Left renal cortex interstitium (tissue), 4 donors: Measurements from ENCODE around the gene S1PR4. TPM values are rescaled to one million over a fixed set of nuclear protein-coding genes. Genes with fewer than 3 reads are reported as not detected.
"Not testable (repeated sequence)": the region's sequence is repeated elsewhere in the genome, so short reads cannot be mapped to it uniquely, and the experiment has no call there.

Experiments used
- DNase-seq, 4 donors: peaks; one replicate each; pipeline ENCODE4 v3.0.0-alpha.2; 2013; ENCODE audit warnings: low read depth in 4 of 4, low spot score in 2 of 4, missing footprints in 1 of 4
- polyA plus RNA-seq, 4 donors: library from polyadenylated mRNA; unstranded; fragments of 120-200 nt; gene quantifications; one replicate each; pipeline ENCODE4 v1.2.1, GENCODE V29; 2013; ENCODE audit not compliant: insufficient read length in 4 of 4

The S1PR4 gene
- polyA plus RNA-seq, 4 donors: 0.25 to 0.44 (median 0.38) TPM

DNA sequence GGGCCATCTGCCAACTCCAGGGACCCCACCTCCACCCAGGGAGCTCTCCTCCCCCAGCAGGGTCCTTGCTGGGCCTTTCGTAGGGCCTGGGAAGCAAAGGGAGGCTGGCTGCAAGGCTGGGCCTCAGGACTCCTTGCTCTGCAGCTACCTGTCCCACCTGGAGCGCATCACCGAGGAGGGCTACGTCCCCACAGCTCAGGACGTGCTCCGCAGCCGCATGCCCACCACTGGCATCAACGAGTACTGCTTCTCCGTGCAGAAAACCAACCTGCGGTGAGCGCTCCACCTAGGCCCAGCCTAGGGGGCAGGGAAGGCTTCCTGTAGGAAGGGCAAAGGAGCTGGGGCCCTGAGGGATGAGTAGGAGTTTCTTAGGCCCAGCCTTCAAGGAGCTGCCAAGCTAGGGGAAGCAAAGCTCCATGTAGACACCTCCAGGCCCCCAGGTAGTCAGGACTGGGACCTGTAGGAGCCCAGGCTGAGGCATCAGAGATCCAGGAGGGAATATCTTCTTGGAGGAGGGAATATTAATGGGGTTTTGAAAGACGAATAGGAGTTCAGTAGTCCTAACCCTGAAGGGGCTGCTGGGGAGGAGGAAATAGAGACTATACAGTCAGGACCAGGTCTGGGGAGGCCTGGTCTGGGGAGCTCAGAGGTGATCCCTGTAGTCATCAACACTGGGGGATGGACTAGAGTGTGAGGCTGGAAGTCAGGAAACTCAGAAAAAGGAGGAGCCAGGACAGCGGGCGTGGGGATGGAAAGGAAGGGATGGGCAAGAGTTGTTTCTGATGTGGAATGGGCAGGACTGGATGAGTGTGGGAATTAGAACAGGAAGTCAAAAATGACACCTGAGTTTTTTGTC is 26.8 kb upstream of the S1PR4 start:
- DNase-seq: no peak

GRCh38 chr19:3152419-3152780 is 26.2 kb upstream of the S1PR4 start:
- DNase-seq: no peak

DNA sequence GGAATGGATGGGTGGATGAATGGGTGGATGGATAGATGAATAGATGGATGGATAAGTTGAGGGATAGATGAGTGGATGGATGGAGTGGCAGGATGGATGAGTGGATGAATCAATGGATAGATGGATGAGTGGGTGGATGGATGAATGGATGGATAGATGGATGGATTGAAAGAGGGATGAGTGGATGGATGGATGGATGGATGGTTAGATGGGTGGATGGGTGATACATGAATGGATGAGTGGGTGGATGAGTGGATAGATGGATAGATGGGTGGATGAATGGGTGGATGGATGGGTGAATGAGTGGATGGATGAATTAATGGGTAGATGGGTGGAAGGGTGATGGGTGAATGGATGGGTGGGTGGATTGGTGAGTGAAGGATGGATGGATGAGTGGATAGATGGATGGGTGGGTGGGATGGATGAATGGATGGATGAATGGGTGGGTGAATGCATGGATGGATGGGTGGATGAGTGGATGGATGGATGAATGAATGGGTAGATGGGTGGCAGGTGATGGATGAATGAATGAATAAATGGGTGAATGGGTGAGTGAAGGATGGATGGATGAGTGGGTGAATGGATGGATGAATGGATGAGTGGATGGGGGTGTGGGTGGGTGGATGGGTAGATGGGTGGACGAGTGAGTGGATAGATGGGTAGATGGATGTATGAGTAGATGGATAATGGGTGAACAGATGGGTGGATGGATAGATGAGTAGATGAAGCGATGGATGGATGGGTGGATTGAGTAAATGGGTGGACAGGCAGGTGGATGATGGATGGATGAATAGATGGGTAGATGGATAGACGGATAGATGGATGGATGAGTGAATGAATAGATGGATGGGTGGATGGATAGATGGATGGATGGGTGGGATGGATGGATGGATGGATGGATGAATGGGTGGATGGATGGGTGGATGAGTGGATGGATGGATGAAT is 25.0 kb upstream of the S1PR4 start:
- DNase-seq: no peak

DNA sequence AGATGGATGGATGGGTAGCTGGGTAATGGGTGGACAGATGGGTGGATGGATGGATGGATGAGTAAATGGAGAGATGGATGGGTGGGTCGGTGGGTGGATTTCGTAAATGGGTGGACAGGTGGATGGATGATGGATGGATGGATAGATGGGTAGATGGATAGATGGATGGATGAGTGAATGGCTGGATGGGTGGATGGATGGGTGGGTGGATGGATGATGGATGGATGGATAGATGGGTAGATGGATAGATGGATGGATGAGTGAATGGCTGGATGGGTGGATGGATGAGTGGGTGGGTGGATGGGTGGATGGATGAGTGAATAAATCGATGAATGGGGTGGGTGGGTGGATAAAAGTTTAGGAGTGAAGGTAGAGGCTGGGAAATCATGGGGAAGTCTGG is 24.1 kb upstream of the S1PR4 start:
- DNase-seq: not testable (repeated sequence)

DNA sequence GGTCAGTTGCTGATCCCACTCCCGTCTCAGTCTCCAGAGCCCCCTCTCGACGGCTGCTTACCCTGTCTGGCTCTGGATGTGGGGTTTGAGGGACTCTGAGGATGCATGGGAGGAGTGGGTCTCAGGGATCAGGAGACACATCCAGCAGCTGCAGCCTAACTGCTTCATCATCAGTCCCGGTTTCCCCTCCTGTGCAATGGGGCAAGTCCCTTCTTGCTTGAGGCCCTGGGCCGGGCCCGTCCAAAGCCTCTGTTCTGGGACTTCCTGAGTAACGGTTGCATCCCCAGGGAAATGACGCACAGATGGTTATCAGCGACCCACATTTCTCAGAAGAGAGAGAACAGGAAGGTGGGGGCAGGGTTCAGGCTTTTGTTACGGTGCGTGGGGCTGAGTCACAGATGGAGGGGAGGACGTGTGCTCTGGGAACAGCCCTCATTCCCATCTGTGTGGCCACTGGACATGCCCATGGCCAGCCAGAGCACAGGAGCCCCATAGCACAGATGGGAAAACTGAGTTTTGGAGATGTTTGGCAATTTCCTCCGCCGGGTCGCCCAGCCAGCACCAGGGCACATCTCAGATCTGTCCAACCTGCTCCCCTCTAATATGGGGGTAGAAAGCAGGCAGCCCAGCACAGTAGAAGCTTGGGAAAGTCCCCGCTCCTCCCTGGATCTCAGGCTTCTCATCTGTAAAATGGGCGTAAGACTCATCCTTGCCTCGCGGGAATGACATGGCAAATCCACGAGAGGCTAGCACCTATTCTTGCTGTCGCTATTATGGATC is 23.4 kb upstream of the S1PR4 start:
- no peak for DNase-seq

DNA sequence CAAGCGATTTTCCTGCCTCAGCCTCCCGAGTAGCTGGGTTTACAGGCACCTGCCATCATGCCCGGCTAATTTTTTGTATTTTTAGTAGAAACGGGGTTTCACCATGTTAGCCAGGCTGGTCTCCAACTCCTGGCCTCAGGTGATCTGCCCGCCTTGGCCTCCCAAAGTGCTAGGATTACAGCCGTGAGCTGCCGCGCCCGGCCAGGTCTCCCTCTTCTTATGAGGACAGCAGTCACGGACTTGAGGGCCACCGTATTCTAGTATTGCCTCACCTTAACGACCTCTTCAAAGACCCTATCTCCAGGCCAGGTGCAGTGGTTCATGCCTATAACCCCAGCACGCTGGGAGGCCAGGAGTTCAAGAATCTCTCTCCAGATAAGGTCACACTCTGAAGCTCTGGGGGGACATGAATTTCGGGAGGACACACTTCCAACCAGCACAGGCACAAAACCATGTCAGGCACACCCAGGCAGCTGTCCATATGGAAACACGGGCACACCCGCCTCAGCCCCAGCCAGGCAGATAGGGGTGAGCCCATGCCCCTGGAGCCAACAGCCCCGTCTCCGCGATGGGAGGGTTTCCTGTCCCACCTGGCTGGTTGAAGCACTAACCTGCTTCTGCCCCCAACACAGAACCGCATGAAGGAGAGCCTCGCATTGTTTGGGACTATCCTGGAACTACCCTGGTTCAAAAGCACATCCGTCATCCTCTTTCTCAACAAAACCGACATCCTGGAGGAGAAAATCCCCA is 21.3 kb upstream of the S1PR4 start:
- no peak for DNase-seq

- DNase-seq: no peak
Observed at GRCh38 chr19:3159565-3159964, 19.0 kb upstream of the S1PR4 start.

DNA sequence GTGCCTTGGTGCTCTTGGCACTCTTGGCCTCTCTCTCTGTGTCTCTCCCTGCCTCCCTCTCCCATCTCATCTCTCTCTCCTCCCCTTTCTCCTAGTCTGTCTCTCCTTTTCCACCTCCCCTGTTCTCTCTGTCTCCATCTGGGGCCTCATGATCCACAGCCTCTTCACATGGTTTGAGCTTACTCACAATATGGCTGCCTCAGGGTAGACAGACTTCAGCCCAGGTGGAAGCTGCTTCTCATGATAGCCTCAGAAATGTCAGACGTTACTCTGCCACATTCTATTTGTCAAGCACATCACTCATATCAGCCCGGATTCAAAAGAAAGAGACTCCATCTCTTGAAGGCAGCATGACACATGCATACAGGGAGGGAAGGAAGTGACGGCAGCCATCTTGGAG is 18.4 kb upstream of the S1PR4 start:
- no peak for DNase-seq

GRCh38 chr19:3161453-3161852 is 17.1 kb upstream of the S1PR4 start:
- no peak for DNase-seq

- no peak for DNase-seq
Observed at GRCh38 chr19:3162418-3163229, 15.9 kb upstream of the S1PR4 start.

- DNase-seq: peak in 2 of 4 donors; percentile 38 to 51
Observed at GRCh38 chr19:3163230-3163886, 15.2 kb upstream of the S1PR4 start.

- no peak for DNase-seq
Observed at GRCh38 chr19:3163943-3164342, 14.6 kb upstream of the S1PR4 start.

DNA sequence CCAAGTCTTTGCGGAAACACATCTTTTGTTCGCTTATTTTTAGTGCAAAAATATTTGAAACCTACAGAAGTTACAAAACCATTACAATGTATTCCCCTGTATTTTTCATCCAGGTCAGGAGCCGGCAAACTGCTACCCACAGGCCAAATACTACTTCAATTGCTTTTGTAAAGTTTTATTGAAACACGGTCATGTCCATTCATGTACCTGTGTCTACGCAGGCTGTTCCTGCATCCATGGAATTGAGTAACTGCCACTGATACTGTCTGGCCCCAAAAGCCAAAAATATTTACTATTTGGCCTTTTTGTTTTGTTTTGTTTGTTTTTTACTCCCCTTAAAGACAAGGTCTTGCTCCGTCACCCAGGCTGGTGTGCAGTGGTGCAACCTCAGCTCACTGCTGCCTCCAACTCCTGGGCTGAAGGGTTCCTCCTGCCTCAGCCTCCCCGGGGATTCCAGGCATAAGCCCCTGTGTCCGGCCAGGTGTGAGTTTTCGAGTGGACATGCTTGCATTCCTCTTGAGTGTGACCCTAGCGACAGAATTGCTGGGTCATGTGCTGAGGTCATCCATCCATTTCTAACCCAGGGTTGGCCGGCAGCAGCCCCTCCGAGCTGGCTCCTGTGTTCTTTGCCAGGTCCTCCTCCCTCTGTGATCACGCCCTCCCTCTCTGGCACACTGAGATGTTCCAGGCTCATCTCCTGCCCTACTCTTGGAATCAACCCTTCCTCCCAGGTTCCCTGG is 10.9 kb upstream of the S1PR4 start:
- no peak for DNase-seq

- no peak for DNase-seq
Observed at GRCh38 chr19:3171894-3172672, 6.5 kb upstream of the S1PR4 start.

- not testable (repeated sequence) for DNase-seq
Observed at GRCh38 chr19:3172673-3173000, 5.9 kb upstream of the S1PR4 start.

DNA sequence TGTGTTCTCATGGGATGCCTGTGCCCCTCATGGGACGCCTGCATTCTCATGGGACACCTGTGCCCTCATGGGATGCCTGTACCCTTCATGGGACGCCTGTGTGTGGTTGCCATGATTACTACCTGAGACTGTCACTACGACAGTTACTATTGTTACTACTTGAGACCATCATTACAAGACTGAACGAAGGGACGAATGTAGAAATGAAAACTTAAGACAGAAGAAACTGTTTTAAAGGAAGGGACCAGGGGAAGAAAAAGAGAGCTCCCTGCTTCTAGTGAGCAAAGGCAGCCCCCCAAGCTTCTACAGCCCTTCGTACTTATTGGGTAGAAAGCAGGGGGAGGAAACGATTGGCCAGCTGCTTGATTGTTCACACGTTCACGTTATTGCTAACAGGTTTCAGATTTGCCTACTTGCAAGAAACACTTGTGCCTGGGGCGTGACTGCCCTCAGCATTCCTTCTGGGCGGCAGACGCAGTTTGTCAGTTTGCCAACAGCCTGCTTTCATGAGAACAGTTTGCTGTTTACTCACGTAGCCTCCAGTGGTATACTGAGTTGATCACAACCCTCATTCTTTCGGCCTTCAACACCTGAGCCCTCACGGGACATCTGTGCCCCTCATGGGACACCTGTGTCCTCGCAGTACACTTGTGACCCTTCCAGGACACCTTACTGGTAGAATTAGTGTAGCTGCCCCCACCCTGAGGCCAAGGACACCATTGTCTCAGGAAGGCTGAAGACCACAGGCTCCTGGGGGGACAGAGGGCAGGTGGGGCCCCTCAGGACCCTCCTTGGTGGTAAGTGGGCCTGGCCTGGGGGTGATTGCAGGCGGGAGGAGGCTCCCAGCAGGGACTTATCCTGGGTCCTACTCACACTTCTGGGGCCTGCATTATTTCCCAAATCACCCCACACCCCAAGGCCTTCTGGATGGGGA is 2.5 kb upstream of the S1PR4 start:
- DNase-seq: no peak
